GM12878 (cell line): ENCODE measurements around the gene ADCK1. TPM values are rescaled to one million over a fixed set of nuclear protein-coding genes. Genes with fewer than 3 reads are reported as not detected.

Experiments used
- ATAC-seq: fragments of 200-7000 bp; cut with Tn5 transposase; 3 replicates; pipeline ENCODE4 v1.9.1; 2020; ENCODE audit warnings: mild to moderate bottlenecking, moderate library complexity
- BruUV-seq: library from RNA; stranded (reverse); fragments of 400-500 nt; replicated peaks from 2 replicates; lab custom pipeline; 2021; lab: Mats Ljungman, UMichigan
- CTCF ChIA-PET: fragments of 300-600 bp; sonication (Branson Sonifier 250); formaldehyde crosslinking; extraction: SDS; loops from one replicate; lab custom pipeline; 2021; ENCODE audit warnings: inconsistent platforms; lab: Yijun Ruan, JAX
- POLR2A ChIA-PET: fragments of 350-600 bp; formaldehyde crosslinking; extraction: SDS; loops from one replicate; lab custom pipeline; 2021; ENCODE audit warnings: inconsistent platforms; lab: Charles Lee
- RAD21 ChIA-PET: fragments of 300-600 bp; sonication (Branson Sonifier 250); formaldehyde crosslinking; loops from one replicate; lab custom pipeline; 2023; ENCODE audit warnings: antibody characterized with exemption; ENCODE audit not compliant: unreplicated experiment; lab: Charles Lee
- SMC1A ChIA-PET: fragments of 300-600 bp; sonication (Branson Sonifier 250); formaldehyde crosslinking; loops from one replicate; lab custom pipeline; 2023; ENCODE audit not compliant: unreplicated experiment, uncharacterized antibody; lab: Charles Lee
- DNase-seq: peaks from one replicate; pipeline ENCODE4 v3.0.0-alpha.2; 2011; ENCODE audit warnings: low read depth, low spot score
- FAIRE-seq: peaks from 3 replicates; lab custom pipeline; 2011; peaks lifted over from hg19 to GRCh38; lab: Jason Lieb, UNC
- H2AFZ ChIP-seq: 2 replicates; pipeline ENCODE4 v1.6.0; 2011; ENCODE audit warnings: low read depth, low read length, control low read depth; ENCODE audit not compliant: control insufficient read depth
- H3K27ac ChIP-seq: 2 replicates; pipeline ENCODE4 v1.5.1; 2011; ENCODE audit warnings: control low read depth; ENCODE audit not compliant: control insufficient read depth, insufficient read depth
- H3K27me3 ChIP-seq, 2 experiments: replicated peaks in 1 of 2; 2 replicates each; pipeline versions ENCODE4 v1.6.0 to v1.6.1; 2011; ENCODE audit warnings: low read length in 1 of 2; ENCODE audit not compliant: control insufficient read depth in 2 of 2, insufficient read depth in 2 of 2
- H3K36me3 ChIP-seq, 2 experiments: 2 replicates each; pipeline ENCODE4 v1.5.1; 2011; ENCODE audit warnings: low read length in 1 of 2; ENCODE audit not compliant: control insufficient read depth in 2 of 2, insufficient read depth in 2 of 2
- H3K4me1 ChIP-seq: 2 replicates; pipeline ENCODE4 v1.6.1; 2011; ENCODE audit warnings: mild to moderate bottlenecking, low read length, moderate library complexity, mixed read lengths; ENCODE audit not compliant: control insufficient read depth, insufficient read depth
- H3K4me2 ChIP-seq: 2 replicates; pipeline ENCODE4 v1.6.0; 2011; ENCODE audit warnings: control low read depth; ENCODE audit not compliant: control insufficient read depth, insufficient read depth
- H3K4me3 ChIP-seq: fragments of 200-600 bp; sonication (generic); 2 replicates; pipeline ENCODE4 v1.5.1; 2016
- H3K79me2 ChIP-seq: 2 replicates; pipeline ENCODE4 v1.6.0; 2011; ENCODE audit warnings: low read length; ENCODE audit not compliant: control insufficient read depth, insufficient read depth
- H3K9ac ChIP-seq: 2 replicates; pipeline ENCODE4 v1.8.0; 2011; ENCODE audit warnings: low read length, control low read depth, mixed read lengths; ENCODE audit not compliant: control insufficient read depth, insufficient read depth
- H3K9me3 ChIP-seq: replicated peaks from 3 replicates; pipeline ENCODE4 v1.5.1; 2011; ENCODE audit warnings: mild to moderate bottlenecking, low read length; ENCODE audit not compliant: control insufficient read depth, insufficient read depth
- H4K20me1 ChIP-seq: 2 replicates; pipeline ENCODE4 v1.6.0; 2011; ENCODE audit not compliant: control insufficient read depth, insufficient read depth
- BCL11A ChIP-seq: IDR thresholded peaks from 2 replicates; pipeline ENCODE4 v1.6.1; 2011; ENCODE audit warnings: low read depth, low read length
- BHLHE40 ChIP-seq, 2 experiments: fragments of 450-650 bp in 1 of 2; IDR thresholded peaks; 2 replicates each; pipeline ENCODE4 v1.6.1; 2011 to 2017; ENCODE audit warnings: low read depth in 2 of 2, borderline replicate concordance in 1 of 2, improper control_type of control experiment in 1 of 2, low read length in 1 of 2, mild to moderate bottlenecking in 1 of 2
- BMI1 ChIP-seq: fragments of 450-650 bp; IDR thresholded peaks from 2 replicates; pipeline ENCODE4 v1.6.1; 2016; ENCODE audit warnings: mild to moderate bottlenecking, moderate library complexity, borderline replicate concordance
- CEBPB ChIP-seq, 2 experiments: fragments of 150-350 bp in 1 of 2; IDR thresholded peaks; 2 replicates each; pipeline ENCODE4 v1.6.1; 2012 to 2014; ENCODE audit warnings: low read depth in 2 of 2, low read length in 2 of 2, borderline replicate concordance in 1 of 2, inconsistent platforms in 1 of 2
- CHD2 ChIP-seq: IDR thresholded peaks from 2 replicates; pipeline ENCODE4 v1.6.1; 2011; ENCODE audit warnings: low read depth, low read length, improper control_type of control experiment, borderline replicate concordance
- ETV6 ChIP-seq, 2 experiments: fragments of 450-650 bp in 1 of 2; IDR thresholded peaks in 1 of 2; conservative IDR thresholded peaks in 1 of 2; 2 replicates each; pipeline ENCODE4 v1.6.1; 2014; ENCODE audit warnings: antibody characterized with exemption in 1 of 2, borderline replicate concordance in 1 of 2, low read depth in 1 of 2, mild to moderate bottlenecking in 1 of 2, moderate library complexity in 1 of 2
- FOXM1 ChIP-seq: IDR thresholded peaks from 2 replicates; pipeline ENCODE4 v1.6.1; 2012; ENCODE audit warnings: low read depth, mild to moderate bottlenecking, inconsistent platforms, low read length, moderate library complexity
- GABPA ChIP-seq: IDR thresholded peaks from 2 replicates; pipeline ENCODE4 v1.6.1; 2014; ENCODE audit warnings: antibody characterized with exemption, low read depth, mild to moderate bottlenecking, inconsistent platforms
- MTA2 ChIP-seq: fragments of 450-650 bp; IDR thresholded peaks from 2 replicates; pipeline ENCODE4 v1.6.1; 2016; ENCODE audit warnings: low read depth, mild to moderate bottlenecking, moderate library complexity
- MXI1 ChIP-seq: fragments of 150-350 bp; IDR thresholded peaks from 2 replicates; pipeline ENCODE4 v1.6.1; 2011; ENCODE audit warnings: low read depth, mild to moderate bottlenecking, inconsistent platforms, low read length, improper control_type of control experiment
- NFYA ChIP-seq: IDR thresholded peaks from 2 replicates; pipeline ENCODE4 v1.6.1; 2011; ENCODE audit warnings: low read depth, mild to moderate bottlenecking, low read length, improper control_type of control experiment, borderline replicate concordance
- POU2F2 ChIP-seq: IDR thresholded peaks from 3 replicates; pipeline ENCODE4 v1.6.1; 2011; ENCODE audit warnings: low read depth, mild to moderate bottlenecking, low read length, borderline replicate concordance
- RCOR1 ChIP-seq: conservative IDR thresholded peaks from 2 replicates; pipeline ENCODE4 v1.6.1; 2012; ENCODE audit warnings: low read depth, low read length, improper control_type of control experiment
- SREBF2 ChIP-seq: IDR thresholded peaks from 2 replicates; pipeline ENCODE4 v1.6.1; 2012; ENCODE audit warnings: mild to moderate bottlenecking, low read length
- SRF ChIP-seq, 2 experiments: IDR thresholded peaks; 2 replicates each; pipeline ENCODE4 v1.6.1; 2011; ENCODE audit warnings: low read depth in 2 of 2, low read length in 2 of 2, mild to moderate bottlenecking in 1 of 2, moderate library complexity in 1 of 2
- TCF12 ChIP-seq: IDR thresholded peaks from 2 replicates; pipeline ENCODE4 v1.6.1; 2011; ENCODE audit warnings: low read depth, mild to moderate bottlenecking, low read length
- WGBS: methylation state at CpG from one replicate; pipeline ENCODE4 v1.1.6; 2016; ENCODE audit warnings: low lambda C conversion rate; ENCODE audit not compliant: insufficient replicate concordance, insufficient coverage; ENCODE audit errors: missing lambda C conversion rate; 5-methylcytosine and 5-hydroxymethylcytosine counted together
- in situ Hi-C: fragments of 300-500 bp; cut with MboI; formaldehyde crosslinking; loops from 9 replicates; pipeline ENCODE4 v1.14.3; 2018; ENCODE audit warnings: mixed read lengths
- intact Hi-C: fragments of 100-400 bp; cut with micrococcal nuclease; formaldehyde crosslinking; loops from one replicate; pipeline ENCODE4 v1.14.2; 2022; ENCODE audit not compliant: unreplicated experiment
- polyA plus RNA-seq, 11 experiments: library from polyadenylated mRNA; depleted of rRNA in 4 of 11; unstranded in 6 of 11; stranded (reverse) in 5 of 11; fragments of >200 nt; fragmentation: Nextera tagmentation in 4 of 11; fragmentation: Illumina TruSeq in 1 of 11; extraction: Ambion mirVana in 4 of 11; extraction: Trizol in 1 of 11; gene quantifications; 1 replicate in 1 of 11; 2 replicates in 10 of 11; pipeline versions ENCODE4 v1.2.1 to v1.2.3, GENCODE V29; 2011 to 2016; ENCODE audit warnings: inconsistent platforms in 2 of 11, missing spikeins in 2 of 11, low read depth in 1 of 11
- total RNA-seq, 4 experiments: library from RNA; depleted of rRNA in 3 of 4; stranded (reverse); fragments of >200 nt in 3 of 4; fragmentation: Illumina TruSeq in 1 of 4; extraction: Trizol in 1 of 4; gene quantifications; 2 replicates each; pipeline versions ENCODE4 v1.2.1 to v1.2.3, GENCODE V29; 2013 to 2021
- TF ChIP-seq, protein P1 (sequence below): fragments of 450-650 bp; IDR thresholded peaks from 2 replicates; pipeline ENCODE4 v1.6.1; 2016; ENCODE audit warnings: mild to moderate bottlenecking, moderate library complexity, borderline replicate concordance

Gene ADCK1
- total and polyA plus RNA-seq, 10 of the 15 experiments (the other 5 are each of a cell fraction or from before 2014, with no cell fraction given), result 3.3 to 8.5 (median 5.1) TPM

- Histone ChIP-seq H2AFZ (no peak overlapping the region), H3K36me3 (no peaks in the 10 kb centered on the region), H3K27ac (no peak overlapping the region), H3K9me3 (no peaks in the 10 kb centered on the region), H4K20me1 (no peaks in the 10 kb centered on the region), H3K27me3 (no peaks in the 10 kb centered on the region; a peak in 1 of 4 replicates), H3K4me2 (no peak overlapping the region), H3K9ac (no peak overlapping the region), H3K79me2 (no peaks in the 10 kb centered on the region), H3K4me1 (0 out of 2 replicates have a peak, but pooled peaks cover 6% of the 10 kb centered on the region), H3K4me3 (no peak overlapping the region)
- FAIRE-seq, result no peak
- WGBS, result 53% methylated on average over 3 of the region's 3 CpGs
- ChIA-PET POLR2A (no interaction called here), CTCF (no interaction called here), SMC1A (no interaction called here), RAD21 (no interaction called here)
- ATAC-seq, result no peak
- TF ChIP-seq MXI1 (no peak), FOXM1 (no peak), ETV6 (conservative IDR thresholded peaks at IDR 0.05 in 1 of 2, IDR thresholded peaks at IDR 0.05 in 1 of 2; ENCODE audit: borderline replicate concordance in 1 of 2, low read depth in 1 of 2) (no peak), NFYA (no peak), SREBF2 (no peak), GABPA (no peak), RCOR1 (no peak), MTA2 (no peak), BCL11A (no peak), POU2F2 (no peak), CEBPB (IDR thresholded peaks at IDR 0.05; ENCODE audit: borderline replicate concordance in 1 of 2, low read depth in 2 of 2, low read length in 2 of 2) (no peak), CHD2 (no peak), TCF12 (no peak), BMI1 (no peak), BHLHE40 (IDR thresholded peaks at IDR 0.05; ENCODE audit: borderline replicate concordance in 1 of 2, low read depth in 2 of 2, low read length in 1 of 2) (no peak), SRF (IDR thresholded peaks at IDR 0.05; ENCODE audit: low read depth in 2 of 2, low read length in 2 of 2) (no peak)
- TF ChIP-seq, protein P1, sequence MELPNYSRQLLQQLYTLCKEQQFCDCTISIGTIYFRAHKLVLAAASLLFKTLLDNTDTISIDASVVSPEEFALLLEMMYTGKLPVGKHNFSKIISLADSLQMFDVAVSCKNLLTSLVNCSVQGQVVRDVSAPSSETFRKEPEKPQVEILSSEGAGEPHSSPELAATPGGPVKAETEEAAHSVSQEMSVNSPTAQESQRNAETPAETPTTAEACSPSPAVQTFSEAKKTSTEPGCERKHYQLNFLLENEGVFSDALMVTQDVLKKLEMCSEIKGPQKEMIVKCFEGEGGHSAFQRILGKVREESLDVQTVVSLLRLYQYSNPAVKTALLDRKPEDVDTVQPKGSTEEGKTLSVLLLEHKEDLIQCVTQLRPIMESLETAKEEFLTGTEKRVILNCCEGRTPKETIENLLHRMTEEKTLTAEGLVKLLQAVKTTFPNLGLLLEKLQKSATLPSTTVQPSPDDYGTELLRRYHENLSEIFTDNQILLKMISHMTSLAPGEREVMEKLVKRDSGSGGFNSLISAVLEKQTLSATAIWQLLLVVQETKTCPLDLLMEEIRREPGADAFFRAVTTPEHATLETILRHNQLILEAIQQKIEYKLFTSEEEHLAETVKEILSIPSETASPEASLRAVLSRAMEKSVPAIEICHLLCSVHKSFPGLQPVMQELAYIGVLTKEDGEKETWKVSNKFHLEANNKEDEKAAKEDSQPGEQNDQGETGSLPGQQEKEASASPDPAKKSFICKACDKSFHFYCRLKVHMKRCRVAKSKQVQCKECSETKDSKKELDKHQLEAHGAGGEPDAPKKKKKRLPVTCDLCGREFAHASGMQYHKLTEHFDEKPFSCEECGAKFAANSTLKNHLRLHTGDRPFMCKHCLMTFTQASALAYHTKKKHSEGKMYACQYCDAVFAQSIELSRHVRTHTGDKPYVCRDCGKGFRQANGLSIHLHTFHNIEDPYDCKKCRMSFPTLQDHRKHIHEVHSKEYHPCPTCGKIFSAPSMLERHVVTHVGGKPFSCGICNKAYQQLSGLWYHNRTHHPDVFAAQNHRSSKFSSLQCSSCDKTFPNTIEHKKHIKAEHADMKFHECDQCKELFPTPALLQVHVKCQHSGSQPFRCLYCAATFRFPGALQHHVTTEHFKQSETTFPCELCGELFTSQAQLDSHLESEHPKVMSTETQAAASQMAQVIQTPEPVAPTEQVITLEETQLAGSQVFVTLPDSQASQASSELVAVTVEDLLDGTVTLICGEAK, result no peak
- no peak for DNase-seq
- intact Hi-C loops, result no loop called here
- no TSS peak for BruUV-seq
- in situ Hi-C loops, result no loop called here
Measured at GRCh38 chr14:77964586-77964985, 164.7 kb downstream of the ADCK1 start.
